IMR-90 (cell line): ENCODE data around the gene ZNF385D.

Source experiments
- BHLHE40 ChIP-seq: fragments of 150-350 bp; IDR thresholded peaks from 2 replicates; pipeline ENCODE4 v1.6.1; 2016; ENCODE audit warnings: mild to moderate bottlenecking, low read depth, low read length
- CEBPB ChIP-seq: IDR thresholded peaks from 2 replicates; pipeline ENCODE4 v1.6.1; 2012; ENCODE audit warnings: low read depth, low read length, improper control_type of control experiment
- MAZ ChIP-seq: IDR thresholded peaks from 2 replicates; pipeline ENCODE4 v1.6.1; 2012; ENCODE audit warnings: low read depth, mild to moderate bottlenecking, low read length, improper control_type of control experiment, moderate library complexity, borderline replicate concordance
- POLR2A ChIP-seq: IDR thresholded peaks from 2 replicates; pipeline ENCODE4 v1.6.1; 2012; ENCODE audit warnings: mild to moderate bottlenecking, low read depth, low read length
- RAD21 ChIP-seq: IDR thresholded peaks from 2 replicates; pipeline ENCODE4 v1.6.1; 2012; ENCODE audit warnings: low read length, improper control_type of control experiment
- RCOR1 ChIP-seq: IDR thresholded peaks from 2 replicates; pipeline ENCODE4 v1.6.1; 2012; ENCODE audit warnings: mild to moderate bottlenecking, low read length, improper control_type of control experiment; ENCODE audit not compliant: insufficient replicate concordance
- SMC3 ChIP-seq: fragments of 150-350 bp; IDR thresholded peaks from 2 replicates; pipeline ENCODE4 v1.6.1; 2016; ENCODE audit warnings: low read depth, mild to moderate bottlenecking, antibody characterized with exemption, low read length, moderate library complexity
- TF ChIP-seq, protein P1 (sequence below): conservative IDR thresholded peaks from 2 replicates; pipeline ENCODE4 v1.5.1; 2012; ENCODE audit warnings: mild to moderate bottlenecking, low read depth, low read length, improper control_type of control experiment
- TF ChIP-seq, protein P2 (sequence below): fragments of 150-350 bp; IDR thresholded peaks from 2 replicates; pipeline ENCODE4 v1.6.1; 2017; ENCODE audit warnings: mild to moderate bottlenecking, antibody characterized with exemption, low read length, low read depth

DNA sequence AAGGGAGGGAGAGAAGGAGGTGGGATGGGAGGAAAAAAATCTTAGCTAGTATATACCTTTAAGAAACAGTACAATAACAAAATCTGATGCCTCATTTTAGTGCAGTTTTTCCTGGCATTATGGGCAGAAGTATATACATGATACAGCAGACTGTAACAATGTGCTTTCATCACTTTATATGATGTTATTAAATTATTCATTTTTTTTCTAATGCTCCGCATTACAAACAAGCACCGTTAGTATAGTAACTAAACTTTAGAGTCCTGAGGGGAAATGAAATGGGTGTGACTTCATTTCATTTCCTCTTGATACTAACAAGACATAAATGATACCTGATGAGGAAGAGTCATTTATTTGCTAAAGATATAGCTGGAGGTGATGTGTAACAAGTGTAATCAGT, 325.3 kb downstream of the ZNF385D start:
- no peak for TF ChIP-seq SMC3
- no peak for TF ChIP-seq RCOR1
- TF ChIP-seq POLR2A, result no peak
- TF ChIP-seq, protein P1, sequence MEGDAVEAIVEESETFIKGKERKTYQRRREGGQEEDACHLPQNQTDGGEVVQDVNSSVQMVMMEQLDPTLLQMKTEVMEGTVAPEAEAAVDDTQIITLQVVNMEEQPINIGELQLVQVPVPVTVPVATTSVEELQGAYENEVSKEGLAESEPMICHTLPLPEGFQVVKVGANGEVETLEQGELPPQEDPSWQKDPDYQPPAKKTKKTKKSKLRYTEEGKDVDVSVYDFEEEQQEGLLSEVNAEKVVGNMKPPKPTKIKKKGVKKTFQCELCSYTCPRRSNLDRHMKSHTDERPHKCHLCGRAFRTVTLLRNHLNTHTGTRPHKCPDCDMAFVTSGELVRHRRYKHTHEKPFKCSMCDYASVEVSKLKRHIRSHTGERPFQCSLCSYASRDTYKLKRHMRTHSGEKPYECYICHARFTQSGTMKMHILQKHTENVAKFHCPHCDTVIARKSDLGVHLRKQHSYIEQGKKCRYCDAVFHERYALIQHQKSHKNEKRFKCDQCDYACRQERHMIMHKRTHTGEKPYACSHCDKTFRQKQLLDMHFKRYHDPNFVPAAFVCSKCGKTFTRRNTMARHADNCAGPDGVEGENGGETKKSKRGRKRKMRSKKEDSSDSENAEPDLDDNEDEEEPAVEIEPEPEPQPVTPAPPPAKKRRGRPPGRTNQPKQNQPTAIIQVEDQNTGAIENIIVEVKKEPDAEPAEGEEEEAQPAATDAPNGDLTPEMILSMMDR, result no peak
- no peak for TF ChIP-seq CEBPB
- TF ChIP-seq, protein P2, sequence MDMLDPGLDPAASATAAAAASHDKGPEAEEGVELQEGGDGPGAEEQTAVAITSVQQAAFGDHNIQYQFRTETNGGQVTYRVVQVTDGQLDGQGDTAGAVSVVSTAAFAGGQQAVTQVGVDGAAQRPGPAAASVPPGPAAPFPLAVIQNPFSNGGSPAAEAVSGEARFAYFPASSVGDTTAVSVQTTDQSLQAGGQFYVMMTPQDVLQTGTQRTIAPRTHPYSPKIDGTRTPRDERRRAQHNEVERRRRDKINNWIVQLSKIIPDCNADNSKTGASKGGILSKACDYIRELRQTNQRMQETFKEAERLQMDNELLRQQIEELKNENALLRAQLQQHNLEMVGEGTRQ, result no peak
- no peak for TF ChIP-seq RAD21
- TF ChIP-seq BHLHE40, result no peak
- TF ChIP-seq MAZ, result no peak
